ENCODE results near the gene SLC20A1. TPM values are rescaled to one million over a fixed set of nuclear protein-coding genes. Genes with fewer than 3 reads are reported as not detected.
"Not testable (repeated sequence)": the region's sequence is repeated elsewhere in the genome, so short reads cannot be mapped to it uniquely, and the experiment has no call there.

SLC20A1 gene
- total RNA-seq, 1 donor from 2014 or later = 63.9 TPM

DNA sequence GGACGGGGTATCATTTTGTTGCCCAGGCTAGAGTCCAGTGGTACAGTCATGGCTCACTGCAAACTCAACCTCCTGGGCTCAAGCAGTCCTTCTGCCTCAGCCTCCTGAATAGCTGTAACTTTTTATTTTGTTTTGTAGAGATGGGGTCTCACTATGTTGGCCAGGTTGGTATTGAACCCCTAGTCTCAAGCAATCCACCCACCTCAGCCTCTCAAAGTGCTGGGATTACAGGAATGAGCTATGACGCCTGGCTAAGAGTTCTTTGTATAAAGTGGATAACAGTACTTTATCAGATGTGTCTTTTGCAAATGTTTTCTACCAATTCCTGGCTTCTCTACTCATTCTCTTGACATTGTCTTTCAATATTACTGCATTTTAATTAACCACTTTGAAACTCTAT, 57.9 kb downstream of the SLC20A1 start:
- no peaks in the 10 kb centered on the region for H3K4me1 Mint-ChIP-seq (ENCODE audit: unreplicated experiment)
- TF ChIP-seq, protein P1, sequence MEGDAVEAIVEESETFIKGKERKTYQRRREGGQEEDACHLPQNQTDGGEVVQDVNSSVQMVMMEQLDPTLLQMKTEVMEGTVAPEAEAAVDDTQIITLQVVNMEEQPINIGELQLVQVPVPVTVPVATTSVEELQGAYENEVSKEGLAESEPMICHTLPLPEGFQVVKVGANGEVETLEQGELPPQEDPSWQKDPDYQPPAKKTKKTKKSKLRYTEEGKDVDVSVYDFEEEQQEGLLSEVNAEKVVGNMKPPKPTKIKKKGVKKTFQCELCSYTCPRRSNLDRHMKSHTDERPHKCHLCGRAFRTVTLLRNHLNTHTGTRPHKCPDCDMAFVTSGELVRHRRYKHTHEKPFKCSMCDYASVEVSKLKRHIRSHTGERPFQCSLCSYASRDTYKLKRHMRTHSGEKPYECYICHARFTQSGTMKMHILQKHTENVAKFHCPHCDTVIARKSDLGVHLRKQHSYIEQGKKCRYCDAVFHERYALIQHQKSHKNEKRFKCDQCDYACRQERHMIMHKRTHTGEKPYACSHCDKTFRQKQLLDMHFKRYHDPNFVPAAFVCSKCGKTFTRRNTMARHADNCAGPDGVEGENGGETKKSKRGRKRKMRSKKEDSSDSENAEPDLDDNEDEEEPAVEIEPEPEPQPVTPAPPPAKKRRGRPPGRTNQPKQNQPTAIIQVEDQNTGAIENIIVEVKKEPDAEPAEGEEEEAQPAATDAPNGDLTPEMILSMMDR (conservative IDR thresholded peaks at IDR 0.05) = no peak
- no peak overlapping the region for H3K4me3 Mint-ChIP-seq
- H3K9me3 Mint-ChIP-seq = no peaks in the 10 kb centered on the region
- no peak overlapping the region for H3K27ac Mint-ChIP-seq
- H3K27me3 Mint-ChIP-seq = peaks cover 8% of the 10 kb centered on the region
- H3K36me3 Mint-ChIP-seq = no peaks in the 10 kb centered on the region
- DNase-seq (ENCODE audit: extremely low spot score, unreplicated experiment) = peak; percentile 1

DNA sequence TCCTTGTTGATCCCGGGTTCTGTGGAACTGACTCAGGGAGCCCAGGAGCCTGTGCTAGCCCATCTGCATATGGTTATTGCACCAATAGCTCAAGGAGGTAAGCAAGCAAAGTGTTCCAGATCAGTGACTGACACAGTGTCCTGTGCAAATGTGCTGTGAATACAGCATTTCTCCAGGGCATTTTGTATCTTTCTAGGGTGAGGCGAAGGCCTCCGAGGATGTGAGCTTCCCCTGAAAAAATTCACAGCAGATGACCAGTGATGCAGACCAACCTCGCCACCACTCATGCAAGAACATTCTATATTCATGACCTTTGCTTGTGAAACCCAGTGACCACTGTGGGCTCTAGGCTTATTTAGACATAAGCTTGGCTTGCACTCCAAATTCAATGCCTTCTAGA, 59.8 kb downstream of the SLC20A1 start:
- Mint-ChIP-seq H3K9me3 (no peaks in the 10 kb centered on the region), H3K4me3 (no peak overlapping the region), H3K27ac (no peak overlapping the region), H3K27me3 (peaks cover 8% of the 10 kb centered on the region), H3K36me3 (no peaks in the 10 kb centered on the region), H3K4me1 (ENCODE audit: unreplicated experiment) (no peaks in the 10 kb centered on the region)
- DNase-seq (ENCODE audit: extremely low spot score, unreplicated experiment) = peak; percentile 25
- TF ChIP-seq, protein P1 (conservative IDR thresholded peaks at IDR 0.05) = no peak

DNA sequence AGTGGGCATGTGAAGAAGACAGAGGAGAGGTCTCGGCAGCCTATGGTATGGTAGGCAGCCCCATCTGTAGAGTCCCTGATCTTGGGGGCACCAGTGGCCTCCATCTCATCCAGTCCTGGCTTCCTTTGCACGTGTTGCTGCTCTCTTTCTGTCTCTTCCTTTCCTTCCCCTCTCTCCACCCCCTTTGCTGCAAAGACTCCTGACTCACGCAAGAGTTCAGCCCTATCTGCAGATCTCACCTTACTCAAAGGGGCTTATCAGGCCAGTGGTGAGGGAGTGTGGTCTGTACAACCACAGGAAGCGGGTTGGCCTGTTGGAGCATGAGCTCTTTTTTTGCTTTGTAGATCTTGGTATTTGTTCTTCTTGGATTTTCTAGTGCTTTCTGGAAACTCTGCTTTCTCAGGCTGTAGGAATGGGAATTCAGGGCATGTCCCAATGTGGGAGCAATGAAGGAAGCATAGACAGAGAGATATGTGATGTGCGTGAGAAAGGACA, 60.5 kb downstream of the SLC20A1 start:
- Mint-ChIP-seq H3K4me1 (ENCODE audit: unreplicated experiment) (no peaks in the 10 kb centered on the region), H3K9me3 (no peaks in the 10 kb centered on the region), H3K36me3 (no peaks in the 10 kb centered on the region), H3K27me3 (peaks cover 11% of the 10 kb centered on the region), H3K4me3 (no peak overlapping the region), H3K27ac (no peak overlapping the region)
- TF ChIP-seq, protein P1 (conservative IDR thresholded peaks at IDR 0.05) = no peak
- peak; percentile 32 for DNase-seq (ENCODE audit: extremely low spot score, unreplicated experiment)

DNA sequence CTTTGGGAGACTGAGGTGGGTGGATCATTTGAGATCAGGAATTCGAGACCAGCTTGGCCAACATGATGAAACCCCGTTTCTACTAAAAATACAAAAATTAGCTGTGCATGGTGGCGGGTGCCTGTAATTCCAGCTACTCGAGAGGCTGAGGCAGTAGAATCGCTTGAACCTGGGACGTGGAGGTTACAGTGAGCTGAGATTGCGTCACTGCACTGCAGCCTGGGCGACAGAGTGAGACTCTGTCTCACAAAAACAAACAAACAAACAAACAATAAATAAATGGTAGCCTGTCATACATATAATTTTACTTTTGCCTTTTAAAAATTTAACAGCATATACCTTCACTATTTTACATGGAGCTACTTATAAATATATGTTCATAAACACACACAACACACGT, 61.2 kb downstream of the SLC20A1 start:
- H3K4me3 Mint-ChIP-seq; DNase-seq (ENCODE audit: extremely low spot score, unreplicated experiment): not testable (repeated sequence)

DNA sequence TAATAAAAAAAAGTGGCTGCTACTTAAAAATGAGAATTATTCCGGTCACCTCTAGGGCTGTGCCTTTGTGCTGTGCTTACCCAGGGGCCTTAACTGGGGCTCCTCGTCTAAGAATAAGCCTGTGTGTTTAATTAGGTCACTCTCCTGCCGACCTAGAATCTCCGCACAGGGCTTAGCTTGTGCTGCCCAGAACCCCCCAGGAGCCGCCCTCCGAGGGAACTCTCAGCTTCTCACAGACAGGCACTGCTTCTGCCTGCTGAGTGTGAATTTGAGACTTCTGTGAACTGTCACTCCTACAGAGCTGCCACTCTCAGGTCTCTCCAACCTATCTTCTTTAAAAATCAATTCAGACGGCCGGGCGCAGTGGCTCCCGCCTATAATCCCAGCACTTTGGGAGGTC, 63.2 kb downstream of the SLC20A1 start:
- TF ChIP-seq, protein P1 (conservative IDR thresholded peaks at IDR 0.05) = no peak
- Mint-ChIP-seq H3K27ac (no peak overlapping the region), H3K4me1 (ENCODE audit: unreplicated experiment) (peaks cover 8% of the 10 kb centered on the region), H3K27me3 (peaks cover 21% of the 10 kb centered on the region), H3K36me3 (no peaks in the 10 kb centered on the region), H3K9me3 (no peaks in the 10 kb centered on the region), H3K4me3 (no peak overlapping the region)
- DNase-seq (ENCODE audit: extremely low spot score, unreplicated experiment) = peak; percentile 42

More for the DNA sequence above, 61.2 kb downstream of the SLC20A1 start:
- H3K36me3 Mint-ChIP-seq; H3K4me1 Mint-ChIP-seq (ENCODE audit: unreplicated experiment); H3K27ac Mint-ChIP-seq; H3K9me3 Mint-ChIP-seq: not testable (repeated sequence)
- peaks cover 11% of the 10 kb centered on the region for H3K27me3 Mint-ChIP-seq

DNA sequence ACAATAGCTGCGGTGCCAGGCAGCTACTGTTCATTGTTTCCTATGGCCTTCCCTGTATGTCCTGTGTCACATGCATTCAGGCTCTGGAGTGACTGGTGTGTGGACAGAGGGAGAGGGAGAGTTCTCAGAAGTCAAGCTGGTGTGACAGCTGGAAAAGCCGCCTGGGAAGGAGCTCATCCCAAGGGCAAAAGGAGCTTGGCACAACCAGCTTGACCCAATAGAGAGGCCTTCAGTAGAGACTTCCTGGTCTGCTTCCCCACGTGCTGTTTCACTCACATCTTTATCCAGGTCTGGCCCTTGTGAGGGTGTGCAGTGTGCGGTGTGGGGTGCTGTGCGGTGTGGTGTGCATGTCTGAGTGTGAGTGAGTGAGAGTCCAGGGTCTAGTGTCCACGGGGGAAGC, 64.0 kb downstream of the SLC20A1 start:
- peak; percentile 43 for DNase-seq (ENCODE audit: extremely low spot score, unreplicated experiment)
- Mint-ChIP-seq H3K4me3 (no peak overlapping the region), H3K27ac (no peak overlapping the region), H3K4me1 (ENCODE audit: unreplicated experiment) (peaks cover 8% of the 10 kb centered on the region), H3K27me3 (peaks cover 21% of the 10 kb centered on the region), H3K36me3 (no peaks in the 10 kb centered on the region), H3K9me3 (no peaks in the 10 kb centered on the region)
- TF ChIP-seq, protein P1 (conservative IDR thresholded peaks at IDR 0.05) = no peak
